ENCODE results near the gene RBM7.

The RBM7 gene

DNA sequence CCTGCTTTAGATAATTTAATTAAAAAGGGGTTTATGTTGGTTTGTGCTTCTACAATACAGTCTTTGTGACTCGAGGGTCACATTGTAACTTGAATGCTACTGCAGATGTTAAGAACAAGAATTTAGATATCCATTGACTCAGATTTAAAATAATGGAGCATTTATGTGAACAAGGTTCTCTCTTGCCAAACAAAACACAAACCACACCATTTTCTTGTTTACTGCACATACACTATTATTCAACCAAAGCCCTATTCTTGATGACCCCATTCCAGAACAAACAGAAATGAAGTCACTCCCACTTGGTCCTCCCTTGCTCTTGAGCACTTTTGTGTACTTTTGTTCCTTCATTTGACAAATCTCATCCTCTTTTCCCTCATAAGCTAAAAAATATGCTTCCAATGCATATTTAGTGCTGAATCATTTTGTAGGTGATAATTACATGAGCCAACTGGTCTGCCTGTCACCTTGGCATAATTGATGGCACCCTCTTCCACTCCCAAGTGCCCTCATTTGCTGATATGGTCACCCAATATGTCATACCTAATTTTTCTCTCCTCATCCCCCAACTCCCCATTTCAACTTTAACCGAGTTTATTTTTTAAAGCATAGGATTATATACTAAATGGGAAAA, 3.0 kb upstream of the RBM7 start:
- no peak for DNase-seq

DNA sequence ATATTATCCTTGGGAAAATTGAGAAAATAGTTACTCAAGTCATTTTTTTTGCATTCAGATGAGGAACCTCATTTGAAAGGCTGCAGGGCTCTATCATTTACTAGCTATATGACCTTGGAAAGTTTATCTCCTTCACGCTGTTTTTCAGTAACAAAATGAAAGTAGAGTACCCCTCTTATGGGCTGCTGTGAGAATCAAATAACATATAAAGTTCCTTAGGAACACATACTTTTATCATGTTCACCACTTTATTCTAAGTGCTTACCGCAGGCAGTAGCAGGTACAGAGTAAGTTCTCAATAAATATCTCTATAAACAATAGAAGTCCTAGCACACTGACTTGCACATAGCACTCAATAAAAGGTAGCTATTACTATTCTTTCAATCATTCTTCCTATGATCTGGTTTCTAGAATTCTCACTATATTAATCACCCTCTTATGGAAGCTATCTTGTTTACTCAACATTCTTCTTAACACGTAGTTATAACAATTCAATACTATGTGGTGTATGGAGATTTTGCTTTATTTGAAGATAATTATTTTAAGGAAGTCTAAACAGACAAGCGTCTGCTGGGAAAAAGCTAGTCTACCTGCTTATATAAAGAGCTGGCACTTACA, 2.1 kb upstream of the RBM7 start:
- DNase-seq: no peak

DNA sequence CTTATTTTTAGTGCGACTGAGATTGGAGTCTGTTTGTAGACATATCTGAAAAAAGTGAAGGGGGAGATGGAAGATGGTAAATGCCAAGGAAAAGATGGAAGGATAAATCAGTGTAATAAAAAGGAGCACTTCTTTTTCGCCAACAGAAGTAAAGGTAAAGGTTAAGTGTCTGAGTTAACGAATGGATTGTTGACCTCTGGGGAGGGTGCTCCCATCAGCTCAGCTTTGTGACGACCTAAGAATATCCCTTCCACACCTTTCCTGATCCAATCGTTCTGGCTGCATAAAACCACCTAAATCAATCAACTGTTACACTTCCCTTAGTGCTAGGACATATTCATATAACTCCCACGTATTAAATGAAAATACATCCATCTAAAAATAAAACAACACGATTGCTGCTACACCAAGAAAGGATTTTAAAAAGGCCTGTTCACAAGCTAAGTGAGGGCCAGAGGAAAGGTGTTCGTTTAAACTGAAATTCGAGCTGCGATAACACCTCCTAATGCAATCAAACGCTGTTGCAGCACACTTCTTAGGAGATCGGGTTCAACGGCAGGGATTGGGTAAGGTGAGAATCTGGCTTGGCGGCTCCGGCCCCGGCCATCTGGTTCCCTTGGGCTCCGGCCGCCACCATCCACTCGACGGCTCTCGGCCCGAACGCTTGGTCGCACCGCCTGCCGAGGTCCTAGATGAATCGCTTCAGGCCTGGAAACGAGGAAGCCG, 813 bp upstream of the RBM7 start:
- DNase-seq: no peak

DNA sequence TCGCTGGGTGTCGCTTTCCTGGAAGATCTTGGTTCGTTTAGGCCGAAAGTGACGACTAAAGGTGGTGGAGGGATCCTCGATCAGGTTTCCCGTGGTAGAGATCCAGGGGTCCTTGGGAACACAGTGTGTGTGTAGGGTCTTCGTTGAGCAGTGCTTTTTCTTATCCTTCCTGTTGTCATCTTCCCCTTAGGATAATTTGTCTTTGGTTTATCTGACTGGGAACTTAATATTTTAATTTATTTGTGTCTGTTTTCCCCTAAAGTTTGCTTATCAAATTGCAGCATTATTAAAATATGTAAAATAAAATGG, 403 bp downstream of the RBM7 start:
- DNase-seq: no peak

DNA sequence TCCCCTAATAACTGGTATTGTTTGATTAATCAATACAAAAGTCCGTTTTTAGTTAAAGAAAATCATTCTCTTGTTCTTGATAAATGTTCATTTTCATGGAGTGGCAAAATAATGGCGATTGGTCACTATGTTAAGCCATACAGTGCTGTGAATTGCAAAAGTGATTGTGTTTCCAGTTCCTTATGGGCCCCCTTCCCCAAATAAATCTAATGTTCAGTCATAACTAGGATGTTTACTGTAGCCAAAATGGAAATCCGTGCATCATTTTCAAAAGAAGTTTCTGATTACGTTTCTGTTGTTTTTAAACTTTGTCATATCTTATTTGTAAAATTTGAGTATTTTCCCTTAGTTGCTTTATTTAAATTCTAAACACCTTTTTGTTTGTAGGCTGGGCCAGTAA, 845 bp downstream of the RBM7 start:
- DNase-seq: no peak

DNA sequence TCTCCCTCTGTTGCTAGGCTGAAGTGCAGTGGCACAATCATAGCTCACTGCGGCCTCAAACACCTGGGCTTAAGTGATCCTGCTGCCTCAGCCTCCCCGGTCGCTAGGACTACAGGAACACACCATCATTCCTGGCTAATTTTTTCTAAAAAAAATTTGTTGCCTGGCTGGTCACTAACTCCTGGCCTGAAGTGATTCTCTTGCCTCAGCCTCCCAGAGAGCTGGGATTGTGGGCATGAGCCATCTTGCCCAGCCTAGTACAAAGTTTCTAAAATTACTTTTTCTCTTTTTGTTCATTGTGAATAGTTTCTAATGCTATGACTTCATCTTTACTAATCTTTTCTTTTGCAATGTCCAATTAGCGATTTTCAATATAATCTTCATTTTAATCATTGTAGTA, 12.5 kb downstream of the RBM7 start:
- DNase-seq: no peak

DNA sequence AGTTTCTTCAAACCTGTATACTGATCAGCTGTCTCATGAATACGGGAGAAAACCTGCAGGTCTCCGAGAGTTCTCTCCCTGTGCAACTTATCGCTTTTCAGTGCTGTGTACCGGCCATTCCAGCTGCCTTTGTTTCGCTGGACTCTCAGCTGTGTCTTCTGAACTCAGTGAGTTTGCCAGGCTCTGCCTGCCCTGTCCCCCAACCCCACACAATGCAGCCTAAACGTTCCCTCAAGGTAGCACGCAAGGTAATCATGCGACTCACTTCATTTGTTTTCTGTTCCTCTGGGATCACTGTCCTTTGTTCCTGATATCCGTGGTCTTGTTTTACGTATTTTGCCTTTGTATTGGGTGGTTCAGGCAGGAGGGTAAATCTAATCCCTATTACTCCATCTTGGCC, 13.5 kb downstream of the RBM7 start:
- DNase-seq: no peak

DNA sequence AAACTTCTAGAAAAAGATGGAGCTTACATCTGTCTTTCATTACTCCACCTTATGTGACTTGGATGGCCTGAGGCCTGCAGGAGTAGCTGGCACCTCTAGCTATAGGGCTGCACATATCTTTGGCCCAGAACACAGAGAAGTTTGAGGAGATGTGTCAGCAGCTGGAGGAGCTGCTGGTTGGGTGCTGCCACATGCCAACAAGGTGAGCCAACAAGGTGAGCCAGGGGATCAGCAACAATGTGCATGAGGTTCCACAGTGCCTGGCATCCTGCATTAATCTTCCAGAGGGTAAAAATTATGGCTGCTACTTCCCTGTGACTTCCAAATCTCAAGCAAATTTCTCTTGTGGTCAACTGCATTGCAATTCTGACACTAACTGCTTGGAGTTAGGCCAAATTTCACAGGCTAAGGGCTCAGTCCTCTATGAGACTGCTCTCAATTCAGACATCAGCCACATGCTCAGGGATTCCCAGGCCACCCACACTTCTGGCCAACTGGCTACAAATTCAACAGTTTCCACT, 16.0 kb downstream of the RBM7 start:
- no peak for DNase-seq

DNA sequence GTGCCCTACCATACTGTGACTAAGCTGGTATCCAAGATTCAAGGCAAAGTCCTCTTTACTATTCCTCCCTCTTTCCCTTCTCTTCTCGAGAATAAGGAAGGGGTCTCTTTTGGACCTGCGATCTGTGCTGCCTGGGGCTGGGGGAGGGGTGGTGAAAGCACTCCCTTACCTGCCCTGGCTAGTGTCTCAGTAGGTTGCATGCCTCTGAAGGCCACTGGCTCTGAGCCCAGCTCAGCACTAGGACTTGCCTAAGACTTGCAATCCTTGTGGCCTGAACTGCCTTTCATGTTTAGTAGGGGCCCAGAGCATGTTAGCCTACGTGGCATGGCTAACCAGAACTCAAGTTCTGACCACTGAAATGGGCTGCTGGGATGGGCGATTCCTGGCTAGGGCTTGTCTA, 25.8 kb downstream of the RBM7 start:
- no peak for DNase-seq

DNA sequence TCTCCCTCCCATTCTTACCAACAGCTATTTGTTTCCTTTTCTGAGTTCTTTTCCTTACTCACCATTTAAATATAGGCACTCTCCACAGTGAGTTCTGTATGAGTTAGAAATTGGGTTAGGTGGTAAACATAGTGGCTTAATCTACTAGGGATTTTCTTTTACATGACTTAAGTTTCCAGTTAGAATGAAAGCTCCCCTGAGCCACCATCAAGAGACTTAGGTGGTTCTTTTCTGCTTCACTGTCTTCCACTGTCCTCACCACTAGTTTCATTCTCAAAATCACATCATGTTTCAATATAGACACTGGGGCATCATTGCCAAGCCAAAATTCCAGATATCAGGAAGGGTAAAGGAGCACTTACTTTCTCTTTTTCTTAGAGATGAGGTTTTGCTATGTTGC, 29.8 kb downstream of the RBM7 start:
- DNase-seq: no peak

DNA sequence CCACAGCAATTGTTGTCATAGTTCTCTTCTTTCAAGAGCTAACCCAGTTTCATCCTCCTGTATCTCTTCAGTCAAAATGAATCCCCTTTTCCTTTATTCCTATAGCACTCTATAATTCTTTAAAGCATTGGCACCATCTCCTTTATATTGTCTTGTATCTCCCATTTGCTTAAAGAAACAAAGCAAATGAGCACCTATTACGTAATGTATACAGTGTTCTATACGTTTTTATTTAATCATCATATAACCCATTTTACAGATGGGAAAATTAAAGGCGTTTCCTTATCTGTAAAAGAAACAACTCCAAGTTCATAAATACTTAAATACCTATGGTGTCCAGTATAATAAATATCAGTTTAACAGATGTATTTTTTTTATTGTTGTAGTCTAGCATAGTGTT, 32.4 kb downstream of the RBM7 start:
- no peak for DNase-seq

DNA sequence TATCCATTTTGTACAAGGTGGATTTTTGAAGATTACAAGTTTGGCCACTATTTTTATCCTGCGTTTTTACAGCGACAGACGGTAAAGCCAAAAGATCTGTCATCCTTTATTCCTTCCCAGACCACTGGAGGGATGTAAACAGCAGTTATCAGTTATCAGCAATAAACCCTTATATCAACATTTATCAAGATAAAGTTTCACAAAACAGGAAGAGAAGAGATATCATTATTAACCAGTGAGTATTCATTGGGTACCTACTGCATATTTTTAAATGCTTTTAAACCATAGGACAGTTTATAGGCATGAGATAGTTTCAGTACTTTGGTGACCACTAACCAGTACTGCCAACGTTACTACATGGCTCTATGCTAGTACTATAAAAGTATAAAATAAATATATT, 32.9 kb downstream of the RBM7 start:
- no peak for DNase-seq

DNA sequence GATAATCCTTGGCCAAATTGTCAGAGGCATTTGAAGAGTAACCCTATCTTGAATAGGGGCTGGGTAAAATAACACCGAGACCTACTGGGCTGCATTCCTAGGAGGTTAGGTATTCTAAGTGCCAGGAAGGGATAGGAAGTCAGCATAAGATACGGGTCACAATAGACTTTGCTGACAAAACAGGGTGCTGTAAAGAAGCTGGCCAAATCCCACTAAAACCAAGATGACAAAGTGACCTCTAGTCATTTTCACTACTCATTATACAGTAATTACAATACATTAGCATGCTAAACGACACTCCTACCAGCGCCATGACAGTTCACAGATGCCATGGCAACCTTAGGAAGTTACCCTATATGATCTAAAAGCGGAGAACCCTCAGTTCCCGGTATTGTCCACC, 37.8 kb downstream of the RBM7 start:
- no peak for DNase-seq

DNA sequence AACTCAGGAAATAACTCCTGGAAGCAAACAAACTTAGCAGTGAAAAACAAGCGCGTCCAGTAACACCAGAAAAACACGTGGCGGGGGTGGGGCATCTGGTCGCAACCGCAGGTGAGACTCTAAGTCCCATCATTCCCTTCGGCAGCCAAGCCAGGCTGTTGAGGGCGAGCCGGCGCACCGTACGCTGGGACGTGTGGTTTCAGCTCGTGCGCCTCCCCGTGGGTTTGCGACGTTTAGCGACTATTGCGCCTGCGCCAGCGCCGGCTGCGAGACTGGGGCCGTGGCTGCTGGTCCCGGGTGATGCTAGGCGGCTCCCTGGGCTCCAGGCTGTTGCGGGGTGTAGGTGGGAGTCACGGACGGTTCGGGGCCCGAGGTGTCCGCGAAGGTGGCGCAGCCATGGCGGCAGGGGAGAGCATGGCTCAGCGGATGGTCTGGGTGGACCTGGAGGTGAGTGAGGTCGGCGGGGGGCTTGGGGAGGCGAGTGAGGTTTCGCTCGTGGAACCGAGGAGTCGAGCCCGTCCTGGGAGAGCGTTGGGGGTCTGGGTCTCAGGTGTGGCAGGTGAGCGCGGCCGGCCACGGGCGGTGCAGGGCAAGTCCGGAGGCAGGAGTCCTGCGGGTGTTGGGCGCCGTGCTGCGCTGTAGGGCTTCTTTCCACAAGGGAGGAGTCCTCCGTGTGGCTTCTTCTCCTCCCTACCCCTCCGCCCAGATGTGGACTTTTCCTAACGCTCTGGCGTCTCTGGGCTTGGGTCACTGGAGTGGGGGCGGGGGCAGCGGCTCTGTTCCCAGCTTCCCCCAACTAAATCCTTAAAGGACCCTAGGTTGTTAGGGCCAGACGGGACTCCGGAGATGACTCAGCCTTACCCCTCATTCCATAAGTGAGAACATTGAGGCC, 39.0 kb downstream of the RBM7 start, which contains the start of gene REXO2:
Gene REXO2 (plus strand): TSS at position 239 of the 892 bp plus-strand sequence. CDS start 62 bp downstream, at position 301.
- DNase-seq: peak; percentile 81

DNA sequence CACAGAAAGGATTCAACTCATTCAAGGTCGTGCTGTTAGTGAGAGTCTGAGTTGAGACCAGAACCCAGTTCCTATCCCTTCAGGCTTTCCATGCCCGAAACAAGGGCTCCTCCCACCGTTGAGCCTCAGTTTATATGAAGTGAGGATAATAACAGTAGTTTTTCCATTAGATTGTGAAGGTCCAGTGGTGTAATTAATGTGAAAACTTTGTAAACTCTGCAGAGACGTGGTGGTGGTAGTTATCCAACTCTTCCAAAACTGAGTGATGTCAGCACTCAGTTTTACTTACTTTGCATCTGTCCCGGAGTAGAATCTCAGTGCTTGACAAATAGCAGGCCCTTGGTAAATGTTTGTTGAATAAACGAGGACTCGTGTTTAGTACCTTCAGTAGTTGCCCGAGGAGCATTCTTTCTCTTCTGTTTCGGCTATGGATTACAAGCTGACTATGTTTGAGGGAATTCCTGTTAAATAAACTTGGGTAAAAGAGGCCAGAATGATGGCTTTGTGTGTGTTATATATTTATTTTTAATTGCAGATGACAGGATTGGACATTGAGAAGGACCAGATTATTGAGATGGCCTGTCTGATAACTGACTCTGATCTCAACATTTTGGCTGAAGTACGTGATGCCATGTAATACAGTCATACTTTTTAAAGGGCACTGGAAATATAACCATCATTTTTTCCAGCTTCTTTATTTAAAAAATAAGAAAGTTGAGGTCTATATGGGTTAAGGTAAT, 39.8 kb downstream of the RBM7 start:
- DNase-seq: no peak

DNA sequence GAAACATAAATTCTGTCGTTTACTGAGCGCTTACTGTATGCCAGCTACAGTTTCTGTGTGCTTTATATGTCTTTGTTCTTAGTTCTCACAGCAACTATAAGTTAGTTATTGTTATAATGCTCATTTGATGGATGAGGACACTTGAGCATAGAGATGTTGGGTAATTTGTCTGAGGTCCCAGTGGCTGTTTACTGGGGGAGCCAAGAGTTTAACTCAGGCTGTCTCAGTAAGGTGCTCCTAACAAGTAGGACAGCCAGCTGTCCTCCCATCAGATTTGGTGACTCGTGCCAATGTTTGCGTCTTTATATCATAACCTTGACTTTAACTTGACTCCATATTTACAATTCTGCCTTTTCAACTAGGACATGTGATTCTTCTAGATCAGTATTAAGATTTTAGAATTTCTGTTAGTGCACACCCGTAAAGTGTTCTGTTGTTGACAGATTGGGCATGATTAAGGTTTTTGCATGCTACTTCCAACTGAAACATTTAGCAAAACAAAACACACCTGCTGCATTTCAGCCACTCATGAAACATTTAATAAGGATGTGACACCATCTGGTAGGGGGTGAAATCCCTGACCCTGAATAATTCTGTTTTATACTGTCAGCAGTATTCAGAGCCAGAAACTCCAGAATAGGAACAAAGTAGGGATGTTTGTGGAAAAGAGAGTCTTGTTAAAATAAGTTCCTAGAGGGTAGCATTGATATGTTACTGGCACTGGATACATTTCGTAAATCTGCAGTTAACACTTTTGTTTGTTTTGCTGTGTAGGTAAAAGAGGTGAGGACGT, 40.7 kb downstream of the RBM7 start:
- no peak for DNase-seq

DNA sequence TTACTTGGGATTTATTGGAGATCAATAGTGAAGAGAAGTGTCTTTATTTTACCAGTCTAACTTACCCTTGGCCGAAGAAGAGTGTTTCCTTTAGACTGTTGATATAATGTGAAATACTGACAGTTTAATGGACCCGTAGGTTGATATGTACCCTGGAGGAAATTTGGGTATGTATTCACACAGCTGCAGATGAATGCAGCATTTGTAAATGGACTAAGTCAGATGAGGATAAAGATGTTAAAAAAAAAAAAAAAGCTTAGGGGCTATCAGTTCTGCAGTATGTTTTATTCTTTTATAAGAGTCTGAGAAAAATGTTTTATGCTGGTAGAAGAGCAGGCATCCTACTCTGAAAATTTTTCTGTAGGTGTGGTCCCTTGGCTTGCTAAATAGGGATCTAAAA, 41.5 kb downstream of the RBM7 start:
- no peak for DNase-seq

DNA sequence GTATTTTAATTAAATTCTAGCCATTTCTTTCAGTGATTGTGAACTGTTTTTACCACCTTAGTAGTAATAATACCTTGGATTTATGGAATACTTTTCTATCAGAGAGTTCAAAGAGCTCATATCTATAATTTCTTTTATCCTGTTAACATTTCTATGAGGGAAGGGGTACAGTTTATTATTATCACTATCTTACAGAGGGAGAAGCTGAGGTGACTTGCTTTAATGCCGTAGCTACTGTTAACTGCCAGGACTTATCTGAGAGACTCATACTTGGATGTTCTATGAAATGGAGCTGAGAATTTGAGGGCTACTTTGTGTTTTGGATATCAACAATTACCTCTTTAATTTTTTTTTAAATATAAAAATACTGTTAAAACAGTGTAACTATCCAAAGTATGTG, 42.1 kb downstream of the RBM7 start:
- DNase-seq: no peak

DNA sequence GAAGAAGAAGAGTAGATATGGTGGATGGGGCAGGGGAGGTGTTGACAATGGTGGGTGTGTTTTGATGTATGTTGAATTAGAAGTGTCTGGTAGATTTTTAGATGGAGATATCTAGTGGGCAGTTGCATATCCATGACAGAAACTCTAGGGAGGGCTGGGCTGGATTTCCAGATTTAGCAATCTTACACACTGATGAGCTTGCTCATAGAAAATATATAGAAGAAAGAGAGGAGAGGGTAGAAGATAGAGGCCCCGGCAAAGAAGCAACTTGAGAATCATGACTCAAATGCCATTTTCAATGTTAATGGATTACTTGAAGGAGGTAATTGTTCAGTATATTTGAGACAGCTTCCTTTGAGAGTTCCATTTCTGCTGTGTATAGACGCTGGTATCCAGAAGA, 47.0 kb downstream of the RBM7 start:
- DNase-seq: no peak

DNA sequence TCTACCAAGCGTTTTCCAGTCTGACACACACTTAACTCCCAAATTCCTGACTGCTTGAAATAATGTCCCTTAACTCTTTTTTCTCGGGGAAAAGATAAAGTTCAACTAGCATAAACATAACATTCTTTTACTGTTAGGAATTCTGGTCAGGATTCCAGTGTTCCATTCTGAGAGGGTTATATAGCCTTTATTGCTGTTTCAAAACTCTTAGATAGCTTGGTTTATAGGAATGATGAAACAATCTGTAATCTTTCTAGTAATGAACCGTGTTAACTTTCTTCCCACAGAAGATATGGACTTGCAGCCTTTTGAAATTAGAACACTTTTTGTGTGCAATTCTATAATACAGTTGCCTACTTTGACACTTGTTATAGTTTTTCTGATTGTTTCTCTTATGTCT, 47.4 kb downstream of the RBM7 start:
- DNase-seq: no peak

DNA sequence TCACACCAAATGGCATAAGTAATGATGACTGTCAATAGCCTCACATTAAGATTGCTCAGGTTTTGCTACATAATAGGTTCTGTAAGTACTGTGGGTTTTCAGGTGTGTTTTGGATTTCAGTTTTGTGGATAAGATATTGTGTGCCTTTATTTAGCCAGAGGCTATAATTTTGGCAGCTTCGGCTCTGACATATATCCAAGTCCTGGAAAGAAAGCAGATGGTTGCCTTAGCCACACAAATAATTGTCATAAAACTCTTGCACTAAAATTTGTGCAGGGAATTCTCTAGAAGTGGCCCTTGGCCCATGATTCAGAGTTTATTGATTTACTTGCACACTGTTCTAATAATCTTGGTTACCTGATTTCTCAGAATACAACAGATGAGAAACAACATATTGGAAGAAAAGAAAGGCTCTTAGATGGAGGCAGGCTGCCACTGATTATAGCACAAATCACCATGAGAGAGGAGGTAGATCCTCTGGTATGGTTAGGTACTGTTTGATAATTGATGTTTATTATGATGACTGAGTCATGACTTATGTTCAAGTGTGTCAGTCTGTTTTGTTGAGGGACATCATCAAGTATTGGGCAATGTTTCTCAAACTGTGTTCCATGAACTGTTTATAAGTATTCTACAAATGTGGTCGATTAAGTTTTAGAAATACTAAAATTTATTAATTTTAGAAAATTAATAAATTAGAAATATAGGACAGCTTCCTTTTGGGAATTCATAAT, 48.5 kb downstream of the RBM7 start:
- DNase-seq: no peak

Data from NCI-H1048 (cell line).